SK-N-MC (cell line): Measurements from ENCODE around the gene XRCC4.
A peak's percentile ranks its signal among the peaks of the same experiment; 100 is the strongest.

Experiments used
- EZH2 ChIP-seq: fragments of 200-600 bp; sonication (generic); IDR thresholded peaks from one replicate; pipeline ENCODE4 v1.6.1; 2017; ENCODE audit warnings: antibody characterized with exemption
- POLR2AphosphoS5 ChIP-seq: IDR thresholded peaks from 2 replicates; pipeline ENCODE4 v1.6.1; 2012; ENCODE audit warnings: mild to moderate bottlenecking, low read depth, low read length, borderline replicate concordance

- TF ChIP-seq EZH2, result no peak
- peak; percentile 26; the same call in 1 of the 2 replicates for TF ChIP-seq POLR2AphosphoS5
Measured at GRCh38 chr5:83097689-83098231, 20.4 kb downstream of the XRCC4 start.
